ENCODE data around the gene ASIC3.

Gene ASIC3

DNA sequence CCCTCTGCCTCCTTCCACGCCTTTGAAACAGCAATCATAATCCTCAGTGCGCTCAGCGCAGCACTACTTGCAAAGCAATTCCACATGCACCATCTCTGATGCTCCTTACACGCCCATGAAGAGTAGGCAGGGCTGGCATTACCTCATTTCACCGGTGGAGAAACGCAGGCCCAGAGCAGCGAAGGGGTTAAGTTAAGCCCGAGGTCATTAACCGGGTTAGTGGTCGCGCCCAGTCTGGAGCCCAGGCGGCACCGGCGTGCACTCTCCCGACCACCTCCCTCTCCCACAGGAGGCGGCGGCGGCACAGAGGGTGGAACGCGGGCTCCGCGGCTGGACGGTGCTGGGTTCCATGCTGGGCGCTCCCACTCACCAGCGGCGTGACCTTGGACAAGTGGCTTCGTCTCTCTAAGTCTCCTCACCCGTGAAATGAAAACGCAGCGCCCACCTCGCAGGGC is 31.8 kb downstream of the ASIC3 start:
- DNase-seq (ENCODE audit: low spot score): no peak
- peak overlapping the region; percentile 99 for H3K4me3 ChIP-seq
- peak overlapping the region; percentile 96 to 99 for H3K27ac ChIP-seq
- TF ChIP-seq, protein P1, sequence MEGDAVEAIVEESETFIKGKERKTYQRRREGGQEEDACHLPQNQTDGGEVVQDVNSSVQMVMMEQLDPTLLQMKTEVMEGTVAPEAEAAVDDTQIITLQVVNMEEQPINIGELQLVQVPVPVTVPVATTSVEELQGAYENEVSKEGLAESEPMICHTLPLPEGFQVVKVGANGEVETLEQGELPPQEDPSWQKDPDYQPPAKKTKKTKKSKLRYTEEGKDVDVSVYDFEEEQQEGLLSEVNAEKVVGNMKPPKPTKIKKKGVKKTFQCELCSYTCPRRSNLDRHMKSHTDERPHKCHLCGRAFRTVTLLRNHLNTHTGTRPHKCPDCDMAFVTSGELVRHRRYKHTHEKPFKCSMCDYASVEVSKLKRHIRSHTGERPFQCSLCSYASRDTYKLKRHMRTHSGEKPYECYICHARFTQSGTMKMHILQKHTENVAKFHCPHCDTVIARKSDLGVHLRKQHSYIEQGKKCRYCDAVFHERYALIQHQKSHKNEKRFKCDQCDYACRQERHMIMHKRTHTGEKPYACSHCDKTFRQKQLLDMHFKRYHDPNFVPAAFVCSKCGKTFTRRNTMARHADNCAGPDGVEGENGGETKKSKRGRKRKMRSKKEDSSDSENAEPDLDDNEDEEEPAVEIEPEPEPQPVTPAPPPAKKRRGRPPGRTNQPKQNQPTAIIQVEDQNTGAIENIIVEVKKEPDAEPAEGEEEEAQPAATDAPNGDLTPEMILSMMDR (IDR thresholded peaks at IDR 0.05): no peak

DNA sequence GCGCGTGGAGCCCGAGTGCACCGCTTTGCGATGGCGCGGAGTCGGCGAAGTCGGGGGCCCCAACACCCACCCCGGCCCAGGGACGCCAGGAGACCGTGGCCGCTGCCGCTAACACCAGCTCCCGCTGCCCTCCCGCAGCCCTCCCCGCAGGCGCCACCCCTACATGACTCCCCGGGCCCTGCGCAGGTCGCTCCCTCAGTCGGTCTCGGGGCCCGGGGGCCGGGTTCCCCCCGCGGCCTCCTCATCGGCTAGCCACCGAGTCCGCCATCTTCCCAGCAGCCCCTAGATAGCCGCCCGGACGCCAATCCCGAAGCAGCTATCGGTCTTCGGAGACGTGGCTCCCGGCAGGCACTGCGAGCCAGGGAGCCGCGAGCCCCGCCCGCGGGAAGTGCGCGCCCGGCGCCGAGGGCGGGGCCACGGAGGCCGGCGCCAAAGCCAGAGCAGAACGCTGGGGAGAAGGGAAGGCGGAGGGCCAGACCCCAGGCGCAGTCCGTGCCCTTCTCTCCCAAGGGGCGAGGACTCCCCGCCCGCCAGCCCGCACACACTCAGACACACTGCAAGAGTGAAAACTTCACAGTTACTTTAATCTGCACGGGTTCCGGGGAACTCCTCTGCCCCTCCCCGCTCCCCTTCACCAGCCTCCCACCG is 32.3 kb downstream of the ASIC3 start, which contains the start of gene FASTK:
FASTK (minus strand) TSS at position 288 of the 648 bp plus-strand sequence; CDS start at position 245, 43 bp downstream.
- H3K27ac ChIP-seq: peak within 1 kb of the TSS; percentile 96 to 99
- DNase-seq (ENCODE audit: low spot score): peak; percentile 92
- peak within 1 kb of the TSS; percentile 99 for H3K4me3 ChIP-seq
- TF ChIP-seq, protein P1 (IDR thresholded peaks at IDR 0.05): no peak

DNA sequence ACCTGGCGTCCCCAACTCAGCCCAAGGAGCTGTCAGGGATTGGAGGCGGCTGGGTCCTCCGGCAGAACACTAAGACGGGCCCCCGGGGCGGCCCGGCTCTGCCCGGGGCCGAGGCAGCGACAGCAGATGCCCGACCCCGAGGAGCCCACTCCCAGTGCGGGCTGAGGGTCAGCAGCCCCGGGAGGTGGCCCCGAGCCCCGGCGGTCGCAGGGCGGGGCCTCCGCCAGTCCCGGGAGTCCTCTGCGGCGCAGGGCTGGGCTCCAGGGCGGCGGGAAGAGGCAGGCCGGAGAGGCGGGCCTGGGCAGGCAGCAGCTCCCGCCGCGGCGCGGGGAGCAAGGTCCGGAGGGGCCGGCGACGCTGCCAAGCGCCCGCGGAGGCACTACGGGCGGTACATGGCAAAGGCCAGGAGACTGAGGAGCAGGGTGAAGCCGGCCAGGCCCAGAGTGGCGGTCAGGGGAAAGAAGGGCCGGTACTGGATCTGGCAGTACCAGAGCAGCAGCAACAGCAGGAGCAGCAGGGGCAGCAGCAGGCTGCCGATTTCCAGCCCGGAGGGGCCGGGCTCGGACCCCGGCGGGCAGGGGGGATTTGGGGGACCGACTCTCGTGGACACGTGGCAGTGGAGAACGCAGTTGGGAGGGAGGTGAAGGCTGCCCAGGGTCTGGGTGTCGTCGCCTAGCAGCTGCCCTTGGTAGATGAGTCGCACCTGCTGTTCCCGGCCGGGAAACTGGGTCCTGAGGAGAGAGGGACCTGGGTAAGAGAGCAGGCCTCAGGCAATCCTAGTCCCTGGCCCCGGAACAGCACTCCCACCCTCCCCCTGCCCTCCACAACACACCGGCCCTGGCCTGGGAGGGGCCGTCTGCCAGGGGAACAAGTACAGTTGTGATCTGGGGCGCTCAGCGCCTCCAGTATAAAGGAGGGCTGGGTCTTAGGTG is 33.1 kb downstream of the ASIC3 start:
- H3K4me3 ChIP-seq: peak overlapping the region; percentile 99
- no peak for DNase-seq (ENCODE audit: low spot score)
- TF ChIP-seq, protein P1 (IDR thresholded peaks at IDR 0.05): no peak
- peak overlapping the region; percentile 96 to 99 for H3K27ac ChIP-seq

DNA sequence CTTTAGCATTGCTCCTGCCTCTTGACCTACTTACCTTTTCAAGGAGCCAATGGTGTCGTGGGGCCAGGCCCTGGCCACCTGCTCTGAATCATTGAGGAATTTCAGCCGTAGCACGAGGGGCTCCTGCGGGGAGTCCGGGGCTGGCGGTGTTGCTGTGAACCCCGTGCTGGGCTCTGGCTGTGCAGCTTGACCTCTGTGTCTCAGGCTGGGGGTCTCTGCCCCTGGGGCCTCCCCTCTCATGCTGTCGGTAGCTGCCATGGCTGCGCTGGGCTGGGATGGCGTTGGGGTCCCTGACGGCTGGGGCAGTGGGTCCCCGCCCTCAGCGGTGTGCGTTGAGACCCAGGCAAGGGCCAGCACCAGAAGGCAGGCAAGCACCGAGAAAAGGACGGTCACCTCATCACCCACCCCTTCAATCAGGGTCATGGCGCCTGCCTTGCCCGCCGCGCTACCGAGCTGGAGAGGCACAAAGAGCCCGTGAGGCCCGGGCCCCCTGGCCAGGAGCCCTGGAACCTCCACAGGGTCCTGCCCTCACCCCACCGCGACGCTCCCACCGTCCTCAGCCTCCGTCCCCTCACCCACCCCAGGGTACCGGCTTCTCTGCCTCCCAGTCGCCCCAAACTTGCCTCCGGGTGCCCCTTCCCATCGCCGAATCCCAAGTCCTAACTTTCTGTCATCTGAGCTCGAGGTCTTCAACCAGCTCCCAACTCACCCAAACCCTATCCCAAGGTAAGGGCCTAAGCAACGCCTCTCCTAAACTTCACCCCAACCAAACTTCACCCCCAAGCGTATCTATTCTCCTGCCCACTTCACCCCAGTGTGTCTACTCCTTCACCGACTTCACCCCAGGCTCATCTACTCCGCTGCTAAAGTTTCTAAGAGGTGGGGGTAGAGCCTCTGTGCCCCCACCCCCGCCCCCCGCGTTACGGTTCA is 34.1 kb downstream of the ASIC3 start:
- TF ChIP-seq, protein P1 (IDR thresholded peaks at IDR 0.05): no peak
- DNase-seq (ENCODE audit: low spot score): no peak
- H3K4me3 ChIP-seq: peak overlapping the region; percentile 99
- peak overlapping the region; percentile 96 to 99 for H3K27ac ChIP-seq

DNA sequence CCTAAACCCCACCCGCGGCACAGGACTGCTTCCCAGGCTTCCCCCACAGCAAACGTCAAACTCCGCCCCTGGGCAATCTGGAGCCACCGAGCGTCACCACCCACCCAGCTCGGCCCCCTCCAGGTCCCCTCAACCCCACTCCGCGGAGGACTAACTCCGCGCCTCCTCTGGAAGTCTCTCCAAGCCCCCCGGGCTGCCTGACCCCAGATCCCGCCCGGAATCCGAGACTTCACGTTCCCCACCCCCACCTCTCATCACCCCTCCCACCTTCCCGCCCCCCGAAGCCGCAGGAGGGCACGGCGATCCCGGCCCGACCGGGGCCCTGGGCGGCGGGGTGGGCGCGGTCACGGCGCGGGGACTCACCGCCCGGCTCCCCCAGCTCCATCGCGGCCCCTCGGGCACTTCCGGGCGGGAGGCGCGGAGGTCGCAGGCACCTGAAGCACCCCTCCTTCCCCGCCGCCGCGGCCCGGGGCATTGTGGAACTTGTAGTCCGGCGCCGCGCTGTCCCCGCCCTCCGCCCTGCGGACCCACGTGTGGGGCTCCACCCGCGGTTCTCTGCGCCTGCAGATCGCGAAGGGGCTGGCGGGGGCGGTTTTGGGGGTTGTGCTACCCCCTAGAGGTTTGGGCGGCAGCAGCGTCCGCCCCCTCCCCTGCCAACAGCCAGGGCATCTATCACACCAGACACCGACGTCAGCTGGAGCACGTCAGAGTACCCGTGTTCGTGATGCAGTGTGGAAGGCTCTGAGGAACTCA is 34.9 kb downstream of the ASIC3 start, which contains the start of gene TMUB1:
TMUB1 (minus strand) TSS at position 423 of the 753 bp plus-strand sequence. CDS start 930 bp downstream, outside the sequence.
- TF ChIP-seq, protein P1 (IDR thresholded peaks at IDR 0.05): no peak
- Histone ChIP-seq H3K4me3 (peak within 1 kb of the TSS; percentile 99), H3K27ac (peak within 1 kb of the TSS; percentile 96 to 99)
- peak; percentile 90 for DNase-seq (ENCODE audit: low spot score)

DNA sequence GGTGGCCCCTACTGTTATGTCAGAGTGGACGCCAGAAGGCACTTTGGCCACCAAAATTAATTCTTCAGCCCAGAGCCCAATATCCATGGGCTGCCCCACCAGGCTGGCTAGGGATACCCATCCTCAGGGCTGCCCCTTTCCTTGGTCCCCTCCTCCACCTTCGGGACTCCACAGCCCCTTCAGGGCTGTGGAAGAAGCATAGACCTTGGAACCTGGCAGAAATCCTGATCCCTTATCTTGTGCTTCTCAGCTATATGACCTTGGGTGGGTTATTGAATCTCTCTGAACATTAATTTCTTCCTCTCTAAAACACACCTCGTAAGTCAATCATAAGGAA is 35.5 kb downstream of the ASIC3 start:
- Histone ChIP-seq H3K27ac (peak overlapping the region; percentile 96 to 99), H3K4me3 (peak overlapping the region; percentile 99)
- TF ChIP-seq, protein P1 (IDR thresholded peaks at IDR 0.05): no peak
- no peak for DNase-seq (ENCODE audit: low spot score)

All from coronary artery (tissue), 2 donors.